Endothelial cell of umbilical vein (primary cell): ENCODE data around the gene MRPS12. TPM values are rescaled to one million over a fixed set of nuclear protein-coding genes. Genes with fewer than 3 reads are reported as not detected.

Experiments used
- BruUV-seq: library from RNA; stranded (reverse); fragments of 400-500 nt; replicated peaks from 2 replicates; lab custom pipeline; 2021; lab: Mats Ljungman, UMichigan
- CTCF ChIA-PET: fragments of 300-600, 350-600 bp; sonication (Branson Sonifier 250); formaldehyde crosslinking; loops from one replicate; lab custom pipeline; 2021; ENCODE audit warnings: antibody characterized with exemption, inconsistent platforms; lab: Charles Lee
- POLR2A ChIA-PET: fragments of 300-600, 350-600 bp; sonication (Branson Sonifier 250); formaldehyde crosslinking; loops from one replicate; lab custom pipeline; 2021; ENCODE audit warnings: antibody characterized with exemption, inconsistent platforms; lab: Charles Lee
- DNase-seq: peaks from one replicate; pipeline ENCODE4 v3.0.0-alpha.2; 2011; ENCODE audit warnings: low read depth, low spot score
- FAIRE-seq: peaks from 2 replicates; lab custom pipeline; 2011; peaks lifted over from hg19 to GRCh38; lab: Jason Lieb, UNC
- H2AFZ ChIP-seq: 2 replicates; pipeline ENCODE4 v1.6.0; 2012; ENCODE audit warnings: low read depth, low read length, control low read depth, inconsistent platforms
- H3K27ac ChIP-seq: 2 replicates; pipeline ENCODE4 v1.5.1; 2011; ENCODE audit warnings: low read depth, mild to moderate bottlenecking, control low read depth, low read length, moderate library complexity; ENCODE audit not compliant: insufficient read depth
- H3K27me3 ChIP-seq, 2 experiments: 2 replicates each; pipeline versions ENCODE4 v1.6.0 to v1.6.1; 2011; ENCODE audit warnings: low read length in 2 of 2, mixed read lengths in 1 of 2; ENCODE audit not compliant: control insufficient read depth in 2 of 2, insufficient read depth in 2 of 2
- H3K36me3 ChIP-seq, 2 experiments: 2 replicates in 1 of 2; 3 replicates in 1 of 2; pipeline ENCODE4 v1.5.1; 2011; ENCODE audit warnings: low read length in 2 of 2, mild to moderate bottlenecking in 1 of 2, moderate library complexity in 1 of 2; ENCODE audit not compliant: control insufficient read depth in 2 of 2, insufficient read depth in 2 of 2; ENCODE audit errors: extremely low read depth in 1 of 2
- H3K4me1 ChIP-seq: 3 replicates; pipeline ENCODE4 v1.5.1; 2011; ENCODE audit warnings: mild to moderate bottlenecking, low read length; ENCODE audit not compliant: control insufficient read depth, insufficient read depth; ENCODE audit errors: extremely low read depth
- H3K4me2 ChIP-seq: 2 replicates; pipeline ENCODE4 v1.6.1; 2011; ENCODE audit warnings: low read length, control low read depth, mixed read lengths; ENCODE audit not compliant: insufficient read depth
- H3K4me3 ChIP-seq, 3 experiments: fragments of 200-600 bp in 1 of 3; sonication (generic), shearing (Covaris generic) in 1 of 3; replicated peaks in 1 of 3; 2 replicates each; pipeline ENCODE4 v1.5.1; 2011 to 2016; ENCODE audit warnings: control low read depth in 3 of 3, low read length in 3 of 3, mild to moderate bottlenecking in 2 of 3, inconsistent platforms in 1 of 3, low read depth in 1 of 3, moderate library complexity in 1 of 3; ENCODE audit not compliant: insufficient read depth in 1 of 3
- H3K79me2 ChIP-seq: 2 replicates; pipeline ENCODE4 v1.6.0; 2012; ENCODE audit warnings: low read length, inconsistent platforms; ENCODE audit not compliant: control insufficient read depth, insufficient read depth
- H3K9ac ChIP-seq: replicated peaks from 2 replicates; pipeline ENCODE3; 2011; ENCODE audit warnings: low read length, control low read depth; ENCODE audit not compliant: insufficient read depth; ENCODE audit errors: extremely low read depth
- H3K9me1 ChIP-seq: replicated peaks from 3 replicates; pipeline ENCODE4 v1.6.0; 2011; ENCODE audit warnings: mild to moderate bottlenecking, low read length; ENCODE audit not compliant: control insufficient read depth, insufficient read depth; ENCODE audit errors: extremely low read depth
- H3K9me3 ChIP-seq: replicated peaks from 2 replicates; pipeline ENCODE4 v1.5.1; 2012; ENCODE audit warnings: low read length, inconsistent platforms; ENCODE audit not compliant: control insufficient read depth, insufficient read depth
- H4K20me1 ChIP-seq: replicated peaks from 2 replicates; pipeline ENCODE3; 2011; ENCODE audit warnings: mild to moderate bottlenecking, low read length; ENCODE audit not compliant: control insufficient read depth, insufficient read depth; ENCODE audit errors: extremely low read depth
- EZH2 ChIP-seq: IDR thresholded peaks from 2 replicates; pipeline ENCODE4 v1.6.1; 2012; ENCODE audit warnings: borderline replicate concordance, low read depth, mild to moderate bottlenecking, moderate library complexity, low read length, inconsistent platforms; ENCODE audit not compliant: severe bottlenecking
- FOS ChIP-seq: IDR thresholded peaks from 2 replicates; pipeline ENCODE4 v1.6.1; 2011; ENCODE audit warnings: mild to moderate bottlenecking, low read length, moderate library complexity, borderline replicate concordance; ENCODE audit not compliant: insufficient read depth
- GATA2 ChIP-seq: IDR thresholded peaks from 2 replicates; pipeline ENCODE4 v1.7.0; 2011; ENCODE audit warnings: low read depth, mild to moderate bottlenecking, moderate library complexity, mixed read lengths, low read length; ENCODE audit not compliant: insufficient read length, insufficient read depth
- MYC ChIP-seq: IDR thresholded peaks from one replicate; pipeline ENCODE4 v1.6.1; 2011; ENCODE audit warnings: mild to moderate bottlenecking, low read depth, low read length
- POLR2AphosphoS5 ChIP-seq: IDR thresholded peaks from 2 replicates; pipeline ENCODE4 v1.6.1; 2012; ENCODE audit warnings: low read depth, mild to moderate bottlenecking, control low read depth, low read length, moderate library complexity; ENCODE audit not compliant: insufficient read depth
- dilution Hi-C: fragments of 300-500 bp; cut with MboI; formaldehyde crosslinking; loops from one replicate; pipeline ENCODE4 v1.15.0; 2019; ENCODE audit warnings: low sequenced_read_pairs; ENCODE audit not compliant: extremely low pct_ligation_motif_present
- intact Hi-C: fragments of 100-400 bp; cut with micrococcal nuclease; formaldehyde crosslinking; loops from one replicate; pipeline ENCODE4 v1.10.0; 2022
- polyA plus RNA-seq, 4 experiments: library from polyadenylated mRNA; depleted of rRNA in 3 of 4; stranded (reverse) in 3 of 4; unstranded in 1 of 4; fragments of >200 nt; gene quantifications; 2 replicates each; pipeline versions ENCODE4 v1.2.1 to v1.2.3, GENCODE V29; 2011 to 2012; ENCODE audit warnings: missing spikeins in 1 of 4
- total RNA-seq: library from RNA; stranded (reverse); gene quantifications from 2 replicates; pipeline ENCODE4 v1.2.3, GENCODE V29; 2021
- TF ChIP-seq, protein P1 (sequence below): IDR thresholded peaks from 2 replicates; pipeline ENCODE4 v1.6.1; 2011; ENCODE audit not compliant: insufficient read depth, insufficient read length
- TF ChIP-seq, protein P2 (sequence below), 2 donors: IDR thresholded peaks; 1 replicate in 1 of 2; 2 replicates in 1 of 2; pipeline ENCODE4 v1.5.1; 2011; ENCODE audit warnings: low read length in 2 of 2, mild to moderate bottlenecking in 2 of 2, moderate library complexity in 2 of 2, control low read depth in 1 of 2, inconsistent platforms in 1 of 2, low read depth in 1 of 2; ENCODE audit not compliant: insufficient read depth in 1 of 2; ENCODE audit errors: extremely low read depth in 1 of 2

Gene MRPS12
- total and polyA plus RNA-seq, 2 donors (not counting 3 experiments of a cell fraction or from before 2014, with no cell fraction given) = 49.3 to 86.3 TPM

DNA sequence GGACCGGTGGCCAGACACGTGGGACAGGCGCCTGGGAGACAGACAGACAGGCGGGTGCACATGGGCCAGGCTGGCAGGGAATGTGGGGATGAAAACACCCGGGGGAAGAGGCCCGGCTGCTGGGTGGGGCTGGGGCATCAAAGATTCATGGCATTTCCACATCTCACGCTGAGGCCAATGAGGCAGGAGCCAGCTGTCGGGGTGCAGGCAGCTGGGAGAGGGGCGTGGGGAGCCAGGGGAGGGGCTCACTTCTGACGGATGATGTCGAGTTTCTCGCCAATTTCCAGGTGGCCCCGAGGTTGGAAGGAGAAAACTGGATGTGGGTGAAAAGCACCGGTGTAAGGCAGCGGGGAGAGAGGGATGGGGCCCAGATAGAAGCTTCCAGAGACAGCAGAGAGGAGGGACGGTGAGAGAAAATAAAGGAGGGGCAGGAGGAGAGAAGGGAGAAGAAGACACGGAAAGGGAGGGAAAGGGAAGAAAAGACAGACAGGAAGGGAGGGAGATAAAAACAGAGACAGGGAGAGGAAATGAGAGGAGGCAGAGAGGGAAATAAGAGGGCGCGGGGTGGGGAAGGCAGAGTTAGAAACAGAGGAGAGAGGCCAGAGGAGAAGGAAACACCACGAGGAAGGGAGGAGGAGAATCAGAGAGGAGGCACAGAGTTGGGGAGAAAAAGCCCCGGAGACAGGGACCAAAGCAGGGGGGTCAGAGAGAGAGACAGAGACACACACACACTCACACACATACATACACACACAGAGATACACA, 10.7 kb upstream of the MRPS12 start:
- TF ChIP-seq FOS (no peak), MYC (no peak), EZH2 (no peak), POLR2AphosphoS5 (no peak), GATA2 (no peak)
- TF ChIP-seq, protein P1, sequence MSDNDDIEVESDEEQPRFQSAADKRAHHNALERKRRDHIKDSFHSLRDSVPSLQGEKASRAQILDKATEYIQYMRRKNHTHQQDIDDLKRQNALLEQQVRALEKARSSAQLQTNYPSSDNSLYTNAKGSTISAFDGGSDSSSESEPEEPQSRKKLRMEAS = no peak
- TF ChIP-seq, protein P2, sequence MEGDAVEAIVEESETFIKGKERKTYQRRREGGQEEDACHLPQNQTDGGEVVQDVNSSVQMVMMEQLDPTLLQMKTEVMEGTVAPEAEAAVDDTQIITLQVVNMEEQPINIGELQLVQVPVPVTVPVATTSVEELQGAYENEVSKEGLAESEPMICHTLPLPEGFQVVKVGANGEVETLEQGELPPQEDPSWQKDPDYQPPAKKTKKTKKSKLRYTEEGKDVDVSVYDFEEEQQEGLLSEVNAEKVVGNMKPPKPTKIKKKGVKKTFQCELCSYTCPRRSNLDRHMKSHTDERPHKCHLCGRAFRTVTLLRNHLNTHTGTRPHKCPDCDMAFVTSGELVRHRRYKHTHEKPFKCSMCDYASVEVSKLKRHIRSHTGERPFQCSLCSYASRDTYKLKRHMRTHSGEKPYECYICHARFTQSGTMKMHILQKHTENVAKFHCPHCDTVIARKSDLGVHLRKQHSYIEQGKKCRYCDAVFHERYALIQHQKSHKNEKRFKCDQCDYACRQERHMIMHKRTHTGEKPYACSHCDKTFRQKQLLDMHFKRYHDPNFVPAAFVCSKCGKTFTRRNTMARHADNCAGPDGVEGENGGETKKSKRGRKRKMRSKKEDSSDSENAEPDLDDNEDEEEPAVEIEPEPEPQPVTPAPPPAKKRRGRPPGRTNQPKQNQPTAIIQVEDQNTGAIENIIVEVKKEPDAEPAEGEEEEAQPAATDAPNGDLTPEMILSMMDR (IDR thresholded peaks at IDR 0.05; ENCODE audit: extremely low read depth in 1 of 2, insufficient read depth in 1 of 2, low read depth in 1 of 2, low read length in 2 of 2) = no peak
- FAIRE-seq (no peak), DNase-seq (no peak)
- no peak overlapping the region for H3K4me3 ChIP-seq
- dilution Hi-C loops = no loop called here
- POLR2A ChIA-PET = no interaction called here
- H3K27ac ChIP-seq = no peak overlapping the region
- H3K4me1 ChIP-seq = no peaks in the 10 kb centered on the region
- H3K4me2 ChIP-seq = no peak overlapping the region
- CTCF ChIA-PET = interaction anchor here (1.1 kb wide), 1 partner anchor 32 kb away, joined by 3 read pairs; no protein-coding TSS in a partner anchor
- no peaks in the 10 kb centered on the region for H3K9me3 ChIP-seq
- H3K27me3 ChIP-seq = no peaks in the 10 kb centered on the region
- intact Hi-C loops = no loop called here
- peaks cover 4% of the 10 kb centered on the region in 2 experiments for H3K36me3 ChIP-seq
- H4K20me1 ChIP-seq = no peaks in the 10 kb centered on the region
- no peak overlapping the region for H2AFZ ChIP-seq
- BruUV-seq = no TSS peak
- no peak overlapping the region for H3K9ac ChIP-seq
- no peaks in the 10 kb centered on the region for H3K79me2 ChIP-seq
- H3K9me1 ChIP-seq = no peaks in the 10 kb centered on the region
